Transverse colon (tissue), 4 donors: Measurements from ENCODE around the gene GSC.

Experiments
- CTCF ChIP-seq, 5 experiments: fragments of 200-600 bp in 3 of 5; fragments of 450-650 bp in 2 of 5; sonication (generic) in 3 of 5; IDR thresholded peaks; 1 replicate in 2 of 5; 2 replicates in 3 of 5; pipeline ENCODE4 v1.5.1; 2016 to 2017; ENCODE audit warnings: antibody characterized with exemption in 5 of 5, inconsistent platforms in 3 of 5, mild to moderate bottlenecking in 2 of 5, moderate library complexity in 1 of 5
- POLR2AphosphoS5 ChIP-seq, 3 donors: sonication (generic); formaldehyde crosslinking; IDR thresholded peaks; one replicate each; pipeline ENCODE4 v1.6.1; 2016; ENCODE audit warnings: antibody characterized with exemption in 3 of 3

GRCh38 chr14:94801225-94801624, 31.3 kb upstream of the GSC start:
- TF ChIP-seq CTCF (IDR thresholded peaks at IDR 0.05) (no peak), POLR2AphosphoS5 (IDR thresholded peaks at IDR 0.05) (no peak)
